Heart right ventricle (tissue), 16 donors: ENCODE results near the gene ERCC4. TPM values are rescaled to one million over a fixed set of nuclear protein-coding genes. Genes with fewer than 3 reads are reported as not detected.

Source experiments
- ATAC-seq, 8 donors: fragments of 200-7000 bp; cut with Tn5 transposase; one replicate each; pipeline ENCODE4 v1.9.1; 2020; ENCODE audit warnings: mild to moderate bottlenecking in 8 of 8, moderate library complexity in 8 of 8, moderate number of reproducible peaks in 1 of 8
- DNase-seq, 2 donors: peaks; one replicate each; pipeline ENCODE4 v3.0.0-alpha.2; 2020
- H3K27ac ChIP-seq, 10 donors: fragments of 200-600 bp; sonication (generic) in 2 of 10; one replicate each; pipeline versions ENCODE4 v1.5.0 to v1.8.0; 2020 to 2022; ENCODE audit warnings: mild to moderate bottlenecking in 3 of 10
- H3K27me3 ChIP-seq, 7 donors: fragments of 200-600 bp; one replicate each; pipeline ENCODE4 v1.8.0; 2021 to 2022; ENCODE audit warnings: mild to moderate bottlenecking in 2 of 7
- H3K36me3 ChIP-seq, 9 donors: fragments of 200-600 bp; sonication (generic) in 1 of 9; one replicate each; pipeline versions ENCODE4 v1.5.0 to v1.8.0; 2020 to 2022; ENCODE audit warnings: mild to moderate bottlenecking in 2 of 9
- H3K4me1 ChIP-seq, 9 donors: fragments of 200-600 bp; sonication (generic) in 1 of 9; one replicate each; pipeline versions ENCODE4 v1.5.0 to v1.8.0; 2020 to 2022; ENCODE audit warnings: mild to moderate bottlenecking in 4 of 9
- H3K4me3 ChIP-seq, 10 donors: fragments of 200-600 bp; sonication (generic) in 2 of 10; one replicate each; pipeline versions ENCODE4 v1.5.0 to v1.8.0; 2020 to 2022; ENCODE audit warnings: mild to moderate bottlenecking in 7 of 10, moderate library complexity in 2 of 10
- H3K9me3 ChIP-seq, 11 donors: fragments of 200-600 bp in 10 of 11; sonication (generic) in 2 of 11; one replicate each; pipeline versions ENCODE4 v1.5.0 to v1.8.0; 2013 to 2022; ENCODE audit warnings: mild to moderate bottlenecking in 2 of 11, control low read depth in 1 of 11, moderate library complexity in 1 of 11
- WGBS, 2 donors: extraction: QIAGEN DNeasy Blood & Tissue Kit; methylation state at CpG; one replicate each; pipeline ENCODE4 v1.1.7; 2013; ENCODE audit warnings: inconsistent platforms in 1 of 2; 5-methylcytosine and 5-hydroxymethylcytosine counted together
- intact Hi-C, 10 donors: fragments of 100-400 bp; cut with DNase I; formaldehyde crosslinking; loops; one replicate each; pipeline versions ENCODE4 v1.11.1 to v1.14.2; 2022
- polyA plus RNA-seq, 2 donors: library from polyadenylated mRNA; stranded (reverse); fragments of 200-250 nt; gene quantifications; one replicate each; pipeline ENCODE4 v1.2.3, GENCODE V29; 2013
- total RNA-seq, 10 donors: library from RNA; stranded (reverse); fragmentation: NEBNext Ultra II Directional in 3 of 10; extraction: Animal tissue kit (Norgen Biotek cat#: 25700) in 3 of 10; gene quantifications; one replicate each; pipeline versions ENCODE4 v1.2.1 to v1.2.4, GENCODE V29; 2021 to 2023
- TF ChIP-seq, protein P1 (sequence below), 9 donors: fragments of 200-600 bp; sonication (generic) in 2 of 9; IDR thresholded peaks; one replicate each; pipeline versions ENCODE4 v1.5.0 to v1.8.0; 2021 to 2022; ENCODE audit warnings: antibody characterized with exemption in 9 of 9, mild to moderate bottlenecking in 5 of 9, moderate library complexity in 1 of 9
- donor health status: Arrhythmogenic right ventricular cardiomyopathy.
- donor health status: ischemic (EF 13 %, LVEDD 7.1; RV severe dilation, severe dysfunction).
- donor health status: healthy with polysubstance abuse.
- donor health status: DM: no; HTN: yes; CAD: no.
- donor health status: DM: no; HTN: no; CAD: no.
- donor health status: ischemic (EF 25% LVEDD 6.9; RV normal size, moderate dysfunction).
- donor health status: ischemic (EF 25% LVEDD 5.7; RV mildly dilated, moderate dysfunction).
- donor health status: healthy.
- donor health status: DM: yes; HTN: yes; CAD: no.
- donor health status: Ischemic cardiomyopathy.
- donor health status: ischemic (EF 35%, LVEDD 5.7; RV mildly dilated, moderate dysfunction).
- donor health status: nonischemic (EF 11% LVEDD 7.7; RV severe dilation, severe dysfunction).
- donor health status: DM: yes; HTN: yes; CAD: no.
- donor health status: PGD.
- donor health status: ischemic (EF 29% LVEDD 5.4; RV normal size, mild dysfunction).
- donor health status: nonischemic (EF 23%, LVEDD 6.1; RV moderate dilation, normal function).

Gene ERCC4
- total and polyA plus RNA-seq, 12 donors: 1.3 to 13.1 (median 8.9) TPM

DNA sequence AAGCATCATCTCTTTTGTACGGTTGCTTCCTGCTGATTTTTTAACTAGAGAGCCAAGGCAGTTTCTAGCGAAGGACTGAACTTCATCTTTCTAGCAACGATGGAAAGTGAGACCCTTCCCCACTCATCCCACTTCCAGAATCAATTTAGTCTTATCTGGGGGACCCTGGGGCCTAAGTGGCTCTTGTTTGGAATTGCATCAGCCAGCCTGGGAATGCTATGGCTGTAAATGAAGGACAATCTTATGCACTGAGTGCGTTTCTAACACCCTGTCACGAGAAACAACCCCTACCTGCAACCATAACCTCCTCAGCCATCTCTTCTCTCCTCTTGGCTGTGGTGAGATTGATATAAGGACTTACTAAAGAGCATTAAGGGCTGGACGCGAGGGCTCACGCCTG, 64.8 kb downstream of the ERCC4 start:
- TF ChIP-seq, protein P1, sequence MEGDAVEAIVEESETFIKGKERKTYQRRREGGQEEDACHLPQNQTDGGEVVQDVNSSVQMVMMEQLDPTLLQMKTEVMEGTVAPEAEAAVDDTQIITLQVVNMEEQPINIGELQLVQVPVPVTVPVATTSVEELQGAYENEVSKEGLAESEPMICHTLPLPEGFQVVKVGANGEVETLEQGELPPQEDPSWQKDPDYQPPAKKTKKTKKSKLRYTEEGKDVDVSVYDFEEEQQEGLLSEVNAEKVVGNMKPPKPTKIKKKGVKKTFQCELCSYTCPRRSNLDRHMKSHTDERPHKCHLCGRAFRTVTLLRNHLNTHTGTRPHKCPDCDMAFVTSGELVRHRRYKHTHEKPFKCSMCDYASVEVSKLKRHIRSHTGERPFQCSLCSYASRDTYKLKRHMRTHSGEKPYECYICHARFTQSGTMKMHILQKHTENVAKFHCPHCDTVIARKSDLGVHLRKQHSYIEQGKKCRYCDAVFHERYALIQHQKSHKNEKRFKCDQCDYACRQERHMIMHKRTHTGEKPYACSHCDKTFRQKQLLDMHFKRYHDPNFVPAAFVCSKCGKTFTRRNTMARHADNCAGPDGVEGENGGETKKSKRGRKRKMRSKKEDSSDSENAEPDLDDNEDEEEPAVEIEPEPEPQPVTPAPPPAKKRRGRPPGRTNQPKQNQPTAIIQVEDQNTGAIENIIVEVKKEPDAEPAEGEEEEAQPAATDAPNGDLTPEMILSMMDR (IDR thresholded peaks at IDR 0.05): no peak
- intact Hi-C loops: loop anchor here in 2 of 10 donors (5.0 kb wide), 1 partner anchor 42 kb away; no protein-coding TSS in a partner anchor
- Histone ChIP-seq H3K4me1 (peaks cover 0 to 6% (median 0%) of the 10 kb centered on the region in 9 donors), H3K27ac (no peak overlapping the region), H3K4me3 (no peak overlapping the region), H3K9me3 (peaks cover 0 to 14% (median 5%) of the 10 kb centered on the region in 11 donors), H3K27me3 (no peaks in the 10 kb centered on the region), H3K36me3 (no peaks in the 10 kb centered on the region)
- DNase-seq (no peak), ATAC-seq (no peak)
- 76 to 83% methylated on average over 8 of the region's 8 CpGs for WGBS, 2 donors

DNA sequence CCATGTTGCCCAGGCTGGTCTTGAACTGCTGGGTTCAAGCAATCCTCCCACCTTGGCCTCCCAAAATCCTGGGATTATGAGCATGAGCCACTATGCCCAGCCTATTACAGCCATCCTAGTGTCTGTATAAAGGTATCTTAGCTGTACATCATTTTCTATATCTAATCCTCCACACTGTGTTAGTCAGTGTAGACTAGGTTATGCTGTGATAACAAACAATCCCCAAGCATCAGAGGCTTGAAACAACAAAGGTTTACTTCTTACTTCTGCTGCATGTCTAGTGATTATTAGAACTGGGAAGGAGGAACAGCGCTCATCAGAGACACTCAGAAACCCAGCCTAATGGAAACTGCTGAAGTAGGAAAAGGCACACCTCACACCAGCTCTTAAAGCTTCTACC, 68.1 kb downstream of the ERCC4 start:
- Histone ChIP-seq H3K4me1 (peaks cover 0 to 6% (median 0%) of the 10 kb centered on the region in 9 donors), H3K36me3 (no peaks in the 10 kb centered on the region), H3K9me3 (no peaks in the 10 kb centered on the region), H3K4me3 (no peak overlapping the region), H3K27ac (no peak overlapping the region), H3K27me3 (no peaks in the 10 kb centered on the region)
- TF ChIP-seq, protein P1 (IDR thresholded peaks at IDR 0.05): no peak
- ATAC-seq: no peak
- intact Hi-C loops: loop anchor here in 2 of 10 donors (5.0 kb wide), 1 partner anchor 46 kb away; no protein-coding TSS in a partner anchor
- DNase-seq: no peak
- 98 to 100% methylated on average over 1 of the region's 1 CpG for WGBS, 2 donors

DNA sequence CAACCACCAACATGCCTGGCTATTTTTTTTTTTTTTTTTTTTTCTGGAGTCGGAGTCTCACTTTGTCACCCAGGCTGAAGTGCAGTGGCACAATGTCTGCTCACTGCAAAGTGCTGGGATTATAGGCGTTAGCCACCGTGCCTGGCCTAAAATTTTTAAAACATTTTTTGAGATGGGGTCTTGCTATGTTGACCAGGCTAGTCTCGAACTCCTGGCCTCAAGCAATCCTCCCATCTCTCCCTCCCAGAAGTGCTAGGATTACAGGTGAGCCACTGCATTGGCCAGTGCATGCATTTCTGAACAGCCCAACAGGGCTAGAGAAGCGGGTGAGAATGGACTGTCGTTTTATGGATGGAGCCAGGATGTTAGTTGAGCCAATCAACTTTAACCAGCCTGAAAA, 72.4 kb downstream of the ERCC4 start:
- ATAC-seq: no peak
- Histone ChIP-seq H3K27me3 (no peaks in the 10 kb centered on the region), H3K4me3 (no peak overlapping the region), H3K36me3 (no peaks in the 10 kb centered on the region), H3K27ac (no peak overlapping the region), H3K4me1 (peaks cover 0 to 23% (median 8%) of the 10 kb centered on the region in 9 donors), H3K9me3 (no peaks in the 10 kb centered on the region)
- TF ChIP-seq, protein P1 (IDR thresholded peaks at IDR 0.05): no peak
- WGBS, 2 donors: 94% methylated on average over 6 of the region's 6 CpGs
- DNase-seq: no peak
- intact Hi-C loops: no loop called here

DNA sequence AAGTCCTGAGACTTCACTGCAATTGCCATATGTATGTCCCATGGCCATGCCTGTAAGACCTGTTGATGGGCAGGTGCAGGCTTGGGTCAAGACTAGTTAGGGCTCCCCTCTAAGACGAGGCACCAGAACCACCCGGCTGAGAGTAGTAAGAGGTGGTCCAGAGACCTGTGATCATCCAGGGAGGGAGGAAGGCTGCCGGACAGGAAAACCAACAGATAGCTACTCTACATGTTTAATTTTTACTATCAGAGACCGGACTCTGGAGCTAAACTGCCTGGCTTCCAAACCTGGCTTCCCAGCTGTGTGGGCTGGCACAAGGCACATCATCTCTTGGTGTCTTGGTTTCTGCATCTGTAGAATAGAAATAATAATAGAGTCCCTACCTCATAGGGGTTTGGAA, 73.0 kb downstream of the ERCC4 start:
- ATAC-seq: no peak
- Histone ChIP-seq H3K27ac (no peak overlapping the region), H3K4me1 (peaks cover 0 to 30% (median 11%) of the 10 kb centered on the region in 9 donors), H3K27me3 (no peaks in the 10 kb centered on the region), H3K9me3 (no peaks in the 10 kb centered on the region), H3K36me3 (no peaks in the 10 kb centered on the region), H3K4me3 (no peak overlapping the region)
- intact Hi-C loops: no loop called here
- DNase-seq: no peak
- WGBS, 2 donors: 89 to 95% methylated on average over 4 of the region's 4 CpGs
- TF ChIP-seq, protein P1 (IDR thresholded peaks at IDR 0.05): no peak
